RWPE1 (cell line): ENCODE measurements around the gene TRIM17.

ENCODE experiments used
- CTCF ChIA-PET: fragments of 350-600 bp; sonication (Branson Sonifier 250); formaldehyde crosslinking; extraction: SDS; loops from one replicate; lab custom pipeline; 2021; lab: Yijun Ruan, JAX
- POLR2A ChIA-PET: fragments of 400-600 bp; formaldehyde crosslinking; extraction: SDS; loops from one replicate; lab custom pipeline; 2020; ENCODE audit warnings: antibody characterized with exemption; ENCODE audit not compliant: low non-redundant PET; lab: Yijun Ruan, JAX
- DNase-seq: peaks from one replicate; pipeline ENCODE4 v3.0.0; 2012; ENCODE audit warnings: low spot score
- H3K27ac ChIP-seq: fragments of 450-650 bp; 2 replicates; pipeline ENCODE4 v1.5.1; 2017
- TF ChIP-seq, protein P1 (sequence below): fragments of 450-650 bp; conservative IDR thresholded peaks from 2 replicates; pipeline ENCODE4 v1.5.1; 2017; ENCODE audit warnings: low read depth, mild to moderate bottlenecking

Gene TRIM17

GRCh38 chr1:228360533-228361313 is 55.9 kb downstream of the TRIM17 start:
- ChIA-PET CTCF (no interaction called here), POLR2A (no interaction called here)
- TF ChIP-seq, protein P1, sequence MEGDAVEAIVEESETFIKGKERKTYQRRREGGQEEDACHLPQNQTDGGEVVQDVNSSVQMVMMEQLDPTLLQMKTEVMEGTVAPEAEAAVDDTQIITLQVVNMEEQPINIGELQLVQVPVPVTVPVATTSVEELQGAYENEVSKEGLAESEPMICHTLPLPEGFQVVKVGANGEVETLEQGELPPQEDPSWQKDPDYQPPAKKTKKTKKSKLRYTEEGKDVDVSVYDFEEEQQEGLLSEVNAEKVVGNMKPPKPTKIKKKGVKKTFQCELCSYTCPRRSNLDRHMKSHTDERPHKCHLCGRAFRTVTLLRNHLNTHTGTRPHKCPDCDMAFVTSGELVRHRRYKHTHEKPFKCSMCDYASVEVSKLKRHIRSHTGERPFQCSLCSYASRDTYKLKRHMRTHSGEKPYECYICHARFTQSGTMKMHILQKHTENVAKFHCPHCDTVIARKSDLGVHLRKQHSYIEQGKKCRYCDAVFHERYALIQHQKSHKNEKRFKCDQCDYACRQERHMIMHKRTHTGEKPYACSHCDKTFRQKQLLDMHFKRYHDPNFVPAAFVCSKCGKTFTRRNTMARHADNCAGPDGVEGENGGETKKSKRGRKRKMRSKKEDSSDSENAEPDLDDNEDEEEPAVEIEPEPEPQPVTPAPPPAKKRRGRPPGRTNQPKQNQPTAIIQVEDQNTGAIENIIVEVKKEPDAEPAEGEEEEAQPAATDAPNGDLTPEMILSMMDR, result no peak
- DNase-seq, result no peak
- peak overlapping the region; percentile 15; the same call in 1 of the 2 replicates for H3K27ac ChIP-seq

- no peak for DNase-seq
- ChIA-PET CTCF (no interaction called here), POLR2A (no interaction called here)
- H3K27ac ChIP-seq, result no peak overlapping the region
- TF ChIP-seq, protein P1, result no peak
Observed at GRCh38 chr1:228359613-228360532, 56.8 kb downstream of the TRIM17 start.

DNA sequence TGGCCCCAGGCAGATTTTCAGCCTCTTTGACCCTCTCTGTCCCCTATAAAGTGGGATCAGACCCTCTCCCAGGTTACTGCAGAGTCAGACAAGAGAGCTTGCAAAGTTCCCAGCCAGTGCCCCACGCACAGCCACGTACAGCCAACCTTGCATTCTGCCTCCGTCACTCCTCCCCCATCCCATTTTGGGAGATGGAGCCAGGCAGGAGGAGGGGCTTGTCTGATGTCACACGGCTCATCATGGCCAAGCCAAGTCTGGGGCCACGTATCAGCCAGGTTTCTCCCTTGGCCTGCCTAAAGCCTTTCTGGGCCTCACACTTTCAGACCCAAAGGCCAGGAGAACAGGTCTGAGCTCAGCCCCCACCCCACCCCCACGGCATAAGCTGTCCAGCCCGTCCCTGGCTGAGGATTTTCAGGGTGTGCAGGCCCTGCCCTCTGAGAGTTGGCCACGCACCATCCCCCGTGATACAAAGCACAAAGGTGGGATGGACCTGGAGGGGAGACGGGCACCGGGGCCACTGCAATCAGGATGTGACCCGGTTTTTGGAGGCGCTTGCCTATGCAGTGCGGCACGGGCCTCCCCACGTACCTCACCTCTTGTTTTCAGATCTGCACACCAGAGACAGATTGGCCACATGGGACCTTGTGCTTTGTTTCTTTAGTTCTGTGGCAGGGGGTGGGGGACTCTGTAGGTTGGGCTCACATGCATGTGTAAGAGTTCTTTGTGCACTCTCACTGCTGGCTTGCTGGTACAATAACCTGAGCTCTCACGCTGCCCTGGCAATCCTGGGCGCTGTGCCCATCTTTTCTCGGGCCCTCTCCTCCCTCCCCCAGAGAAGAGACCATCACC is 57.7 kb downstream of the TRIM17 start:
- no peak for DNase-seq
- ChIA-PET CTCF (no interaction called here), POLR2A (no interaction called here)
- H3K27ac ChIP-seq, result no peak overlapping the region
- TF ChIP-seq, protein P1, result no peak

GRCh38 chr1:228358039-228358763 is 58.5 kb downstream of the TRIM17 start:
- no peak for DNase-seq
- POLR2A ChIA-PET, result no interaction called here
- CTCF ChIA-PET, result interaction anchor here (0.6 kb wide), 1 partner anchor 26 kb away, joined by 3 read pairs; no protein-coding TSS in a partner anchor
- H3K27ac ChIP-seq, result no peak overlapping the region
- TF ChIP-seq, protein P1, result no peak
